Omental fat pad (tissue), 4 donors: ENCODE data around the gene TSSK2. TPM values are rescaled to one million over a fixed set of nuclear protein-coding genes. Genes with fewer than 3 reads are reported as not detected.

Experiments
- ATAC-seq: fragments of 150-250 bp; one replicate; pipeline ENCODE4 v1.9.1; 2016; ENCODE audit warnings: mild to moderate bottlenecking, moderate library complexity; ENCODE audit not compliant: low FRiP score
- DNase-seq: peaks from one replicate; pipeline ENCODE4 v3.0.0-alpha.2; 2019; ENCODE audit warnings: low spot score
- CTCF ChIP-seq, 3 donors: fragments of 450-650 bp; IDR thresholded peaks; one replicate each; pipeline ENCODE4 v1.5.1; 2016 to 2017; ENCODE audit warnings: antibody characterized with exemption in 3 of 3, mild to moderate bottlenecking in 3 of 3, moderate library complexity in 2 of 3
- total RNA-seq, 4 donors: library from RNA; depleted of rRNA; stranded (reverse); fragments of >200 nt; gene quantifications; one replicate each; pipeline ENCODE4 v1.1.0, GENCODE V29; 2016

TSSK2 gene
- total RNA-seq, 4 donors from 2014 or later: 0.79 TPM; not detected in 3

- ATAC-seq: no peak
- no peak for DNase-seq
- no peak for TF ChIP-seq CTCF (IDR thresholded peaks at IDR 0.05)
These were observed 12.1 kb downstream of the TSSK2 start for GRCh38 chr22:19143212-19143611.

GRCh38 chr22:19143967-19144400 lies 12.9 kb downstream of the TSSK2 start:
- DNase-seq: no peak
- ATAC-seq: no peak
- no peak for TF ChIP-seq CTCF (IDR thresholded peaks at IDR 0.05)

GRCh38 chr22:19146215-19146968 lies 15.3 kb downstream of the TSSK2 start:
- TF ChIP-seq CTCF (IDR thresholded peaks at IDR 0.05): no peak
- DNase-seq: no peak
- no peak for ATAC-seq

GRCh38 chr22:19147195-19147780 lies 16.2 kb downstream of the TSSK2 start:
- no peak for TF ChIP-seq CTCF (IDR thresholded peaks at IDR 0.05)
- no peak for ATAC-seq
- no peak for DNase-seq

- no peak for ATAC-seq
- TF ChIP-seq CTCF (IDR thresholded peaks at IDR 0.05): no peak
These were observed 17.4 kb downstream of the TSSK2 start for GRCh38 chr22:19148417-19149046.

GRCh38 chr22:19149047-19149883 lies 18.2 kb downstream of the TSSK2 start:
- ATAC-seq: no peak
- no peak for TF ChIP-seq CTCF (IDR thresholded peaks at IDR 0.05)
- DNase-seq: no peak

More at GRCh38 chr22:19148417-19149046, 17.4 kb downstream of the TSSK2 start:
- DNase-seq: no peak
